ENCODE data around the gene CCDC149. TPM values are rescaled to one million over a fixed set of nuclear protein-coding genes. Genes with fewer than 3 reads are reported as not detected.

The CCDC149 gene
- total RNA-seq, 1 experiment from 2014 or later = 9.8 TPM

DNA sequence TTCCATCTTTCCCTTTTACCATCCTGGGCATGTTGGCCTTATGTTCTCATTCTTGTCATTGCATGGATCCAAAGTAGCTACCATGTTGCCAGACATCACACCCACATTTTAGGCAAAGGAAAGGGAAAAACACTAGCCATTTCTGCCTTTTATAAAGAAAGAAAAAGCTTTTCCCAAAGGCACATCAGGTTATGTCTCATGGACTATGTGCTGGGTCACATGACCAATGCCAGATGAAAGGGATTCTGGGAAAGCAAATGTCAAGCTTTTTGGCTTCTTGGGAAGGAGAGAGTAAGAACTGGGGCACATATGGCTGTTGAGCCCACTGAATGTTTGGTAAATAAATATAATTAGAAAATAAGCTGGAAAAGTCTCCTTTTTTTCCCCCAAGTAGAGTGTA, 121.8 kb downstream of the CCDC149 start:
- DNase-seq = no peak
- Histone ChIP-seq H3K27ac (no peak overlapping the region), H4K20me1 (ENCODE audit: insufficient read depth) (no peaks in the 10 kb centered on the region), H3K4me3 (no peak overlapping the region), H3F3A (ENCODE audit: insufficient read depth, low read depth) (no peaks in the 10 kb centered on the region; the same call in 1 of the 2 replicates), H2AFZ (no peak overlapping the region), H3K4me2 (no peak overlapping the region), H3K9me2 (ENCODE audit: insufficient read depth) (no peaks in the 10 kb centered on the region), H3K27me3 (ENCODE audit: insufficient read depth, low read depth) (no peaks in the 10 kb centered on the region), H3K9me3 (ENCODE audit: insufficient read depth, low read depth) (no peaks in the 10 kb centered on the region; the same call in 1 of the 2 replicates), H3K36me3 (ENCODE audit: low read depth) (no peaks in the 10 kb centered on the region), H3K4me1 (replicated peaks; ENCODE audit: insufficient read depth) (peaks cover 12% of the 10 kb centered on the region), H3K79me2 (ENCODE audit: low read depth) (no peaks in the 10 kb centered on the region)
- TF ChIP-seq, protein P1, sequence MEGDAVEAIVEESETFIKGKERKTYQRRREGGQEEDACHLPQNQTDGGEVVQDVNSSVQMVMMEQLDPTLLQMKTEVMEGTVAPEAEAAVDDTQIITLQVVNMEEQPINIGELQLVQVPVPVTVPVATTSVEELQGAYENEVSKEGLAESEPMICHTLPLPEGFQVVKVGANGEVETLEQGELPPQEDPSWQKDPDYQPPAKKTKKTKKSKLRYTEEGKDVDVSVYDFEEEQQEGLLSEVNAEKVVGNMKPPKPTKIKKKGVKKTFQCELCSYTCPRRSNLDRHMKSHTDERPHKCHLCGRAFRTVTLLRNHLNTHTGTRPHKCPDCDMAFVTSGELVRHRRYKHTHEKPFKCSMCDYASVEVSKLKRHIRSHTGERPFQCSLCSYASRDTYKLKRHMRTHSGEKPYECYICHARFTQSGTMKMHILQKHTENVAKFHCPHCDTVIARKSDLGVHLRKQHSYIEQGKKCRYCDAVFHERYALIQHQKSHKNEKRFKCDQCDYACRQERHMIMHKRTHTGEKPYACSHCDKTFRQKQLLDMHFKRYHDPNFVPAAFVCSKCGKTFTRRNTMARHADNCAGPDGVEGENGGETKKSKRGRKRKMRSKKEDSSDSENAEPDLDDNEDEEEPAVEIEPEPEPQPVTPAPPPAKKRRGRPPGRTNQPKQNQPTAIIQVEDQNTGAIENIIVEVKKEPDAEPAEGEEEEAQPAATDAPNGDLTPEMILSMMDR (conservative IDR thresholded peaks at IDR 0.05) = no peak
- no peak for TF ChIP-seq EZH2 (IDR thresholded peaks at IDR 0.05; ENCODE audit: low read depth)
- intact Hi-C loops (cut with micrococcal nuclease; ENCODE audit: unreplicated experiment) = loop anchor here (10.0 kb wide), 2 partner anchors 124 to 316 kb away; partner anchors contain the start of gene CCDC149
- ChIA-PET CTCF (no interaction called here), POLR2A (ENCODE audit: unreplicated experiment) (no interaction called here)
- no TSS peak for BruUV-seq (replicated peaks)

DNA sequence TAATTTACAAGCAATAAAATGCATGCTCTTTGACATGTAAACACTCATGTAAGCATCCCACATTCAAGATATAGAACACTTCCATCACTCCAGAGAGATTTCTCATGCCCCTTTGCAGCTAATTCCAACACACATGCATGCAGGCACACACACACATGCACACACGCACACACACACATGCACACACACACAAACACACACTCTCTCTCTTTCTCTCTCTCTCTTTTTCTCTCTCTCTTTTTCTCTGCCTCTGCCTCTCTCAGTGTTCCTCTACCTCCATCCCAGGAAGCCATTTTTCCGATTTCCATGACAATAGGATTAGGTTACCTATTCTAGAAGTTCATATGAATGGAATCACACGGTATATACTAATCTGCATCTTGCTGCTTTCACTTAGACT, 129.3 kb downstream of the CCDC149 start:
- Histone ChIP-seq H3K4me2 (no peak overlapping the region), H3K9me2 (ENCODE audit: insufficient read depth) (no peaks in the 10 kb centered on the region), H4K20me1 (ENCODE audit: insufficient read depth) (no peaks in the 10 kb centered on the region), H3K4me3 (no peak overlapping the region), H3K4me1 (replicated peaks; ENCODE audit: insufficient read depth) (no peaks in the 10 kb centered on the region), H3K27ac (no peak overlapping the region), H3K79me2 (ENCODE audit: low read depth) (no peaks in the 10 kb centered on the region), H2AFZ (no peak overlapping the region), H3K27me3 (ENCODE audit: insufficient read depth, low read depth) (no peaks in the 10 kb centered on the region), H3F3A (ENCODE audit: insufficient read depth, low read depth) (no peaks in the 10 kb centered on the region), H3K9me3 (ENCODE audit: insufficient read depth, low read depth) (no peaks in the 10 kb centered on the region), H3K36me3 (ENCODE audit: low read depth) (no peaks in the 10 kb centered on the region)
- TF ChIP-seq, protein P1 (conservative IDR thresholded peaks at IDR 0.05) = no peak
- TF ChIP-seq EZH2 (IDR thresholded peaks at IDR 0.05; ENCODE audit: low read depth) = no peak
- CTCF ChIA-PET = no interaction called here
- BruUV-seq (replicated peaks) = no TSS peak
- intact Hi-C loops (cut with micrococcal nuclease; ENCODE audit: unreplicated experiment) = no loop called here
- no peak for DNase-seq
- POLR2A ChIA-PET (ENCODE audit: unreplicated experiment) = no interaction called here

DNA sequence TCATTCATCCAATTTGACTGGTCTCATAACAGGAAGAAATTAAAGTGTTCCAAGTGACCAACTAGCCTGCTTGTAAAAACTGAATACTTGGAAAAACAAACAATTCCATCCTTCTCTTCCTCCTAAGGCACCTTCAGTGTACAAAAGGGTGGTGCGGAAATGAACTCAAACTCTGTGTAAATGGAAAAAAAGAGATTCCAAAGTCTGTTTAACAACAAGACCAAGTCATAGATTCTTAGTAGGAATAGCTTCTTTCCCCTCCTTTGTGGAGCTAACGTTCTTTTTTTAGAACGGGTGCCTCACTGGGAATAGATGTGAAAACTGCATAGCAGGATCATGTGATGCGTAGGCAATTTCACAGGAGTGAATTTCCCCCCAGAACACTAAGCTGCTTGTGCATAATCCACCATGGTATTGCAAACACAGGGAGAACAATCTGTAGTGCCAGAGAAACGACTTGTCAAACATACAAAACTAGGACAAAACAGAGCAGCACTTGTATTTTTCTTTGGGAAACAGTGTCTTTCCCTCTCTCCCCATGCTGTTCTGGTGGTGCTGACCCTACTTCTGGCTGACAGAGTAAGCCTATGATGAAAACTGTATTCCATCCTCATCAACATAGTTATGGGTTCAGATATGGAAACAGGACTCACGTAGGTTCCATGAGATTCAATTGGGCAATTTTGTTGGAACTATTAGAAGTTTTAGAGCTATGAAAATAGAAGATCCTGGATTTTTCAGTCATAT, 130.7 kb downstream of the CCDC149 start:
- Histone ChIP-seq H3K9me2 (ENCODE audit: insufficient read depth) (no peaks in the 10 kb centered on the region), H2AFZ (no peak overlapping the region), H3K27me3 (ENCODE audit: insufficient read depth, low read depth) (no peaks in the 10 kb centered on the region), H3K36me3 (ENCODE audit: low read depth) (no peaks in the 10 kb centered on the region), H3K4me2 (no peak overlapping the region), H3K79me2 (ENCODE audit: low read depth) (no peaks in the 10 kb centered on the region), H4K20me1 (ENCODE audit: insufficient read depth) (no peaks in the 10 kb centered on the region), H3K27ac (no peak overlapping the region), H3K9me3 (ENCODE audit: insufficient read depth, low read depth) (no peaks in the 10 kb centered on the region), H3K4me3 (no peak overlapping the region), H3F3A (ENCODE audit: insufficient read depth, low read depth) (no peaks in the 10 kb centered on the region), H3K4me1 (replicated peaks; ENCODE audit: insufficient read depth) (no peaks in the 10 kb centered on the region)
- intact Hi-C loops (cut with micrococcal nuclease; ENCODE audit: unreplicated experiment) = no loop called here
- CTCF ChIA-PET = no interaction called here
- no TSS peak for BruUV-seq (replicated peaks)
- DNase-seq = no peak
- TF ChIP-seq EZH2 (IDR thresholded peaks at IDR 0.05; ENCODE audit: low read depth) = no peak
- TF ChIP-seq, protein P1 (conservative IDR thresholded peaks at IDR 0.05) = no peak
- POLR2A ChIA-PET (ENCODE audit: unreplicated experiment) = no interaction called here

All from PC-9 (cell line).